Loucy (cell line): Measurements from ENCODE around the gene GCDH.

Experiments
- H2AFZ ChIP-seq: fragments of 200-600 bp; sonication (generic); 2 replicates; pipeline ENCODE4 v1.6.0; 2016; ENCODE audit warnings: antibody characterized with exemption, mild to moderate bottlenecking, low read length, moderate library complexity
- H3F3A ChIP-seq: fragments of 200-600 bp; 2 replicates; pipeline ENCODE4 v1.6.0; 2016; ENCODE audit warnings: antibody characterized with exemption, low read depth, mild to moderate bottlenecking
- H3K27me3 ChIP-seq: fragments of 200-600 bp; sonication (generic); 2 replicates; pipeline ENCODE4 v1.6.1; 2014; ENCODE audit warnings: low read length, mild to moderate bottlenecking; ENCODE audit not compliant: insufficient read depth, poor library complexity, severe bottlenecking
- H3K36me3 ChIP-seq: fragments of 200-600 bp; sonication (generic); 2 replicates; pipeline ENCODE4 v1.6.1; 2016; ENCODE audit warnings: low read length; ENCODE audit not compliant: insufficient read depth
- H3K4me1 ChIP-seq: fragments of 200-600 bp; sonication (generic); 2 replicates; pipeline ENCODE4 v1.5.1; 2014; ENCODE audit warnings: low read length, mild to moderate bottlenecking; ENCODE audit not compliant: insufficient read depth, poor library complexity, severe bottlenecking
- H3K4me2 ChIP-seq: fragments of 200-600 bp; sonication (generic); 2 replicates; pipeline ENCODE4 v1.6.0; 2014; ENCODE audit warnings: antibody characterized with exemption, low read length, low read depth, mild to moderate bottlenecking; ENCODE audit not compliant: poor library complexity, severe bottlenecking
- H3K4me3 ChIP-seq: fragments of 200-600 bp; sonication (generic); 2 replicates; pipeline ENCODE4 v1.5.1; 2014; ENCODE audit warnings: low read length, mild to moderate bottlenecking, mixed read lengths; ENCODE audit not compliant: poor library complexity, severe bottlenecking
- H3K79me2 ChIP-seq: fragments of 200-600 bp; sonication (generic); 2 replicates; pipeline ENCODE4 v1.6.1; 2014; ENCODE audit warnings: low read length; ENCODE audit not compliant: insufficient read depth
- H3K9ac ChIP-seq: fragments of 200-600 bp; sonication (generic); 2 replicates; pipeline ENCODE4 v1.6.0; 2014; ENCODE audit warnings: mild to moderate bottlenecking, low read depth, low read length, moderate library complexity; ENCODE audit not compliant: poor library complexity, severe bottlenecking
- H3K9me2 ChIP-seq: fragments of 200-600 bp; sonication (generic); replicated peaks from 2 replicates; pipeline ENCODE4 v1.6.1; 2016; ENCODE audit warnings: low read depth, low read length, mixed read lengths
- H3K9me3 ChIP-seq: fragments of 200-600 bp; sonication (generic); 2 replicates; pipeline ENCODE4 v1.6.1; 2014; ENCODE audit warnings: mild to moderate bottlenecking, antibody characterized with exemption, low read length, low read depth; ENCODE audit not compliant: insufficient read depth
- H4K20me1 ChIP-seq: fragments of 200-600 bp; sonication (generic); 2 replicates; pipeline ENCODE4 v1.6.0; 2014; ENCODE audit warnings: antibody characterized with exemption, low read length, mild to moderate bottlenecking; ENCODE audit not compliant: insufficient read depth, poor library complexity, severe bottlenecking
- EZH2phosphoT487 ChIP-seq: fragments of 200-600 bp; IDR thresholded peaks from 2 replicates; pipeline ENCODE4 v1.6.1; 2018; ENCODE audit warnings: antibody characterized with exemption, mild to moderate bottlenecking, moderate library complexity, borderline replicate concordance
- TF ChIP-seq, protein P1 (sequence below): fragments of 200-600 bp; sonication (generic); conservative IDR thresholded peaks from 2 replicates; pipeline ENCODE4 v1.5.1; 2014; ENCODE audit warnings: mild to moderate bottlenecking, antibody characterized with exemption, low read length

GCDH gene

DNA sequence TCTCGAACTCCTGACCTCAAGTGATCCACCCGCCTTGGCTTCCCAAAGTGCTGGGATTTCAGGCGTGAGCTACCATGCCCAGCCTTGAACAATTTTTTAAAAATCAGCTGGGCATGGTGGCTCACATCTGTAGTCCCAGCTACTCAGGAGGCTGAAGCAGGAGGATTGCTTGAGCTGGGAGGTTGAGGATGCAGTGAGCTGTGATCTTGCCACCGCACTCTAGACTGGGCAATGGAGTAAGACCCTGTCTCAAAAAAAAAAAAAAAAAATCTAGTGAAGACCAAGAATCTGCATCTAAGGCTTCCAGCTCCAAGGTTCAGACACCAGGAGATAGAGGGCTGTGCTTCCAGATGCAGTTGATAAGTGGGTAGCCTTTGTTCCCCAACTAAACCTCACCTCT is 26.8 kb upstream of the GCDH start:
- Histone ChIP-seq H3K27me3 (no peaks in the 10 kb centered on the region), H3F3A (no peaks in the 10 kb centered on the region), H2AFZ (no peak overlapping the region), H3K4me3 (no peak overlapping the region), H3K4me1 (peaks cover 16% of the 10 kb centered on the region), H3K9ac (no peak overlapping the region), H3K9me2 (no peaks in the 10 kb centered on the region), H3K9me3 (no peaks in the 10 kb centered on the region), H4K20me1 (no peaks in the 10 kb centered on the region), H3K36me3 (no peaks in the 10 kb centered on the region), H3K79me2 (peaks cover 5% of the 10 kb centered on the region; the same call in 1 of the 2 replicates), H3K4me2 (no peak overlapping the region)
- no peak for TF ChIP-seq EZH2phosphoT487
- TF ChIP-seq, protein P1, sequence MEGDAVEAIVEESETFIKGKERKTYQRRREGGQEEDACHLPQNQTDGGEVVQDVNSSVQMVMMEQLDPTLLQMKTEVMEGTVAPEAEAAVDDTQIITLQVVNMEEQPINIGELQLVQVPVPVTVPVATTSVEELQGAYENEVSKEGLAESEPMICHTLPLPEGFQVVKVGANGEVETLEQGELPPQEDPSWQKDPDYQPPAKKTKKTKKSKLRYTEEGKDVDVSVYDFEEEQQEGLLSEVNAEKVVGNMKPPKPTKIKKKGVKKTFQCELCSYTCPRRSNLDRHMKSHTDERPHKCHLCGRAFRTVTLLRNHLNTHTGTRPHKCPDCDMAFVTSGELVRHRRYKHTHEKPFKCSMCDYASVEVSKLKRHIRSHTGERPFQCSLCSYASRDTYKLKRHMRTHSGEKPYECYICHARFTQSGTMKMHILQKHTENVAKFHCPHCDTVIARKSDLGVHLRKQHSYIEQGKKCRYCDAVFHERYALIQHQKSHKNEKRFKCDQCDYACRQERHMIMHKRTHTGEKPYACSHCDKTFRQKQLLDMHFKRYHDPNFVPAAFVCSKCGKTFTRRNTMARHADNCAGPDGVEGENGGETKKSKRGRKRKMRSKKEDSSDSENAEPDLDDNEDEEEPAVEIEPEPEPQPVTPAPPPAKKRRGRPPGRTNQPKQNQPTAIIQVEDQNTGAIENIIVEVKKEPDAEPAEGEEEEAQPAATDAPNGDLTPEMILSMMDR = no peak

DNA sequence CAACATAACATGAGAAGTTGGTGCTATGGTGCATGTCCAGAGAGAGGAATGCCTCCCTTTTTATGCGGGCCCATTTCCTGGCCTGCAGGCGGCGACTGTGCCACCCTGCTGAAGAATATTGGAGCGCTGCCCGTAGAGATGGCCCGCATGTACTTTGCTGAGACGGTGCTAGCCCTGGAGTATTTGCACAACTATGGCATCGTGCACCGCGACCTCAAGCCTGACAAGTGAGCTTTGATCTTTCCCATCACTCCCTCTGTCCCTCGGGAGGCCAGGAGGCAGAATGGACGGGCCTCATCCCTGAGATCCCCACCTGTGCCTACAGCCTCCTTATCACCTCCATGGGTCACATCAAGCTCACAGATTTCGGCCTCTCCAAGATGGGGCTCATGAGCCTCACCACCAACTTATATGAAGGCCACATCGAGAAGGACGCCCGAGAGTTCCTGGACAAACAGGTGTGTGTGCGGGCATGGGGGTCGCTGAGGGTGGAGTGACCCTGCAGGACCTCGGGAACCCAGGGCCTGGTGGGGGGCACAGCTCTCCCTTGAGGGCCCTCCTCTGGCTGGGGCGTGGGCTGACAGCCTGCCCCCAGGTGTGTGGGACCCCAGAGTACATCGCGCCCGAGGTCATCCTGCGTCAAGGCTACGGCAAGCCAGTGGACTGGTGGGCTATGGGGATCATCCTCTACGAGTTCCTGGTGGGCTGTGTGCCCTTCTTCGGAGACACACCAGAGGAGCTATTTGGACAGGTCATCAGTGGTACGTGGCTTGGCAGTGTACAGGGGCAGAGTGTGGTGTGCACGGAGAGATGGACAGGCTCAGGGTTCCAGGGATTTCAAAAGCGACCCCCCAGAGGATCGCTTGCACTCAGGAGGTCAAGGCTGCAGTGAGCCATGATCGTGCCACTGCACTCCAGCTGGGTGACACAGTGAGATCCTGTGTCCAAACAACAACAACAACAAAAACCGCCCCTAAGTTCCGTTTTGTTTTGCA is 25.9 kb upstream of the GCDH start:
- no peak overlapping the region for H2AFZ ChIP-seq
- H3K79me2 ChIP-seq = peaks cover 5% of the 10 kb centered on the region; the same call in 1 of the 2 replicates
- H3K4me2 ChIP-seq = no peak overlapping the region

DNA sequence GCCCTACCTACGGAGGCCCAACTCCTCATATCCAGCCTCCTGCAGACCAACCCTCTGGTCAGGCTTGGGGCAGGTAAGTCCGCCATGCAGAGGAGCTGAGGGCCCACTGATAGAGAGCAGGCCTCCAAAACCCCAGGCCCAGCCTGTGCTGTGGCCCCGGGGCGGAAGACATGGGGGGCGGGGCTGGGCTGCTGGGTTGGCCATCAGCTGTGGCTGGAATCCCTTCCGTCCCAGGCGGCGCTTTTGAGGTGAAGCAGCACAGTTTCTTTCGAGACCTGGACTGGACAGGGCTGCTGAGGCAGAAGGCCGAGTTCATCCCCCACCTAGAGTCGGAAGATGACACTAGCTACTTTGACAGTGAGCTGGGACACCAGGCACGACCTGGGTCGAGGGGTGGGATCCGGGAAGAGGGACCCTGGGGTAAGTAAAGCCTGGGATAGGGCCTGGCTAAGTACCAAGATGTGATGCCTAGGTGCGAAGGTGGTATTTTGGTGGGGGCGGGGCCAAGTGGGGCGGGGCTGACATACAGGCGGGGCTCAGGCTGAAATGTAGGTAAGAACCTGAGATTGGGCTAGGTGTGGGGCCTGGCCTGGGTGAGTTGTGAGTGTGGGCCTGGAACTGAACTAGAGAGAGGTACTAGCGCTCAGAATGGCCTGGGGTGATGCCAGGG is 25.1 kb upstream of the GCDH start:
- Histone ChIP-seq H3K9me3 (no peaks in the 10 kb centered on the region), H3K4me3 (no peak overlapping the region), H3K27me3 (no peaks in the 10 kb centered on the region), H4K20me1 (no peaks in the 10 kb centered on the region), H3K4me2 (no peak overlapping the region), H3K9ac (no peak overlapping the region), H2AFZ (no peak overlapping the region), H3K36me3 (no peaks in the 10 kb centered on the region), H3K4me1 (peaks cover 16% of the 10 kb centered on the region), H3F3A (no peaks in the 10 kb centered on the region), H3K9me2 (no peaks in the 10 kb centered on the region), H3K79me2 (peaks cover 5% of the 10 kb centered on the region; the same call in 1 of the 2 replicates)
- TF ChIP-seq EZH2phosphoT487 = no peak
- TF ChIP-seq, protein P1 = no peak

More for the DNA sequence above, 25.9 kb upstream of the GCDH start:
- TF ChIP-seq, protein P1 = no peak; the same call in 1 of the 2 replicates
- TF ChIP-seq EZH2phosphoT487 = no peak
- no peaks in the 10 kb centered on the region for H3K9me2 ChIP-seq
- no peaks in the 10 kb centered on the region for H3F3A ChIP-seq
- no peak overlapping the region for H3K9ac ChIP-seq
- no peaks in the 10 kb centered on the region for H3K9me3 ChIP-seq
- H3K4me1 ChIP-seq = peaks cover 16% of the 10 kb centered on the region
- no peaks in the 10 kb centered on the region for H3K27me3 ChIP-seq
- no peaks in the 10 kb centered on the region for H3K36me3 ChIP-seq
- H4K20me1 ChIP-seq = no peaks in the 10 kb centered on the region
- no peak overlapping the region for H3K4me3 ChIP-seq
